Right ventricle myocardium inferior (tissue), 1 donor: ENCODE results near the gene JMJD7. TPM values are rescaled to one million over a fixed set of nuclear protein-coding genes. Genes with fewer than 3 reads are reported as not detected.

Source experiments
- ATAC-seq: fragments of 200-7000 bp; cut with Tn5 transposase; one replicate; pipeline ENCODE4 v1.9.1; 2020; ENCODE audit warnings: mild to moderate bottlenecking, moderate library complexity
- DNase-seq: peaks from one replicate; pipeline ENCODE4 v3.0.0; 2021; ENCODE audit errors: missing footprints
- intact Hi-C: fragments of 100-400 bp; cut with DNase I; formaldehyde crosslinking; loops from one replicate; pipeline ENCODE4 v1.11.0; 2022
- total RNA-seq: library from RNA; stranded (reverse); fragmentation: NEBNext Ultra II Directional; extraction: Animal tissue kit (Norgen Biotek cat#: 25700); gene quantifications from one replicate; pipeline ENCODE4 v1.2.1, GENCODE V29; 2021
- donor health status: DM: no; HTN: yes; CAD: no; lungs with severe emphysema.

JMJD7 gene
- total RNA-seq, 1 donor from 2014 or later = 12.6 TPM

- DNase-seq (no peak), ATAC-seq (no peak)
- intact Hi-C loops = no loop called here
Observed at GRCh38 chr15:41832875-41833274, 5.0 kb downstream of the JMJD7 start.

- ATAC-seq (no peak), DNase-seq (no peak)
- intact Hi-C loops = no loop called here
Observed at GRCh38 chr15:41834096-41834495, 6.2 kb downstream of the JMJD7 start.

GRCh38 chr15:41836073-41836472, 8.2 kb downstream of the JMJD7 start:
- no peak for DNase-seq
- intact Hi-C loops = no loop called here
- ATAC-seq = no peak

- ATAC-seq (no peak), DNase-seq (no peak)
- intact Hi-C loops = no loop called here
Observed at GRCh38 chr15:41836713-41837454, 9.0 kb downstream of the JMJD7 start.

GRCh38 chr15:41838400-41838897, 10.6 kb downstream of the JMJD7 start, which contains the start of gene PLA2G4B:
Gene PLA2G4B, plus strand, starts transcription at chr15:41838847. Its CDS starts 67 bp downstream, at chr15:41838914.
- ATAC-seq (peak; percentile 49), DNase-seq (no peak)
- intact Hi-C loops = no loop called here

- intact Hi-C loops = no loop called here
- DNase-seq (no peak), ATAC-seq (no peak)
Observed at GRCh38 chr15:41839781-41840491, 12.0 kb downstream of the JMJD7 start.

GRCh38 chr15:41840673-41841072, 12.8 kb downstream of the JMJD7 start:
- no peak for ATAC-seq
- intact Hi-C loops = no loop called here
- DNase-seq = no peak

GRCh38 chr15:41841131-41841530, 13.2 kb downstream of the JMJD7 start:
- ATAC-seq = no peak
- no peak for DNase-seq
- intact Hi-C loops = no loop called here

- ATAC-seq (no peak), DNase-seq (no peak)
- intact Hi-C loops = no loop called here
Observed at GRCh38 chr15:41842229-41842628, 14.3 kb downstream of the JMJD7 start.

GRCh38 chr15:41843571-41843970, 15.7 kb downstream of the JMJD7 start:
- no peak for ATAC-seq
- intact Hi-C loops = no loop called here
- no peak for DNase-seq

- ATAC-seq = no peak
- intact Hi-C loops = no loop called here
- DNase-seq = no peak
Observed at GRCh38 chr15:41844814-41845213, 16.9 kb downstream of the JMJD7 start.

- intact Hi-C loops = no loop called here
- no peak for DNase-seq
- no peak for ATAC-seq
Observed at GRCh38 chr15:41847206-41847605, 19.3 kb downstream of the JMJD7 start.

GRCh38 chr15:41847981-41848380, 20.1 kb downstream of the JMJD7 start:
- intact Hi-C loops = no loop called here
- no peak for ATAC-seq
- no peak for DNase-seq

GRCh38 chr15:41848631-41849030, 20.7 kb downstream of the JMJD7 start:
- ATAC-seq (no peak), DNase-seq (no peak)
- intact Hi-C loops = no loop called here

- DNase-seq (no peak), ATAC-seq (no peak)
- intact Hi-C loops = no loop called here
Observed at GRCh38 chr15:41849204-41849603, 21.3 kb downstream of the JMJD7 start.

- intact Hi-C loops = no loop called here
- DNase-seq (no peak), ATAC-seq (no peak)
Observed at GRCh38 chr15:41849861-41850260, 22.0 kb downstream of the JMJD7 start.

GRCh38 chr15:41850482-41851166, 22.7 kb downstream of the JMJD7 start:
- no peak for ATAC-seq
- no peak for DNase-seq
- intact Hi-C loops = no loop called here

- intact Hi-C loops = no loop called here
- DNase-seq = no peak
- no peak for ATAC-seq
Observed at GRCh38 chr15:41851167-41851523, 23.3 kb downstream of the JMJD7 start.

GRCh38 chr15:41851755-41852370, 24.0 kb downstream of the JMJD7 start:
- intact Hi-C loops = no loop called here
- ATAC-seq (no peak), DNase-seq (no peak)
